Vagina (tissue), 2 donors: ENCODE results near the gene MAZ. TPM values are rescaled to one million over a fixed set of nuclear protein-coding genes. Genes with fewer than 3 reads are reported as not detected.

Experiments used
- DNase-seq, 2 donors: peaks; one replicate each; pipeline ENCODE4 v3.0.0-alpha.2; 2017; ENCODE audit errors: extremely low spot score in 2 of 2
- H3K27ac ChIP-seq: fragments of 200-600 bp; sonication (generic); one replicate; pipeline ENCODE4 v1.5.1; 2019
- H3K27me3 ChIP-seq: fragments of 200-600 bp; sonication (generic); one replicate; pipeline ENCODE4 v1.5.1; 2019
- H3K36me3 ChIP-seq, 2 donors: fragments of 200-600 bp; sonication (generic); one replicate each; pipeline ENCODE4 v1.5.1; 2017 to 2019
- H3K4me1 ChIP-seq: fragments of 200-600 bp; sonication (generic); one replicate; pipeline ENCODE4 v1.5.1; 2019
- H3K4me3 ChIP-seq, 2 donors: fragments of 200-600 bp; sonication (generic); 1 replicate in 1 of 2; 2 replicates in 1 of 2; pipeline ENCODE4 v1.5.1; 2016 to 2019
- H3K9me3 ChIP-seq: fragments of 200-600 bp; sonication (generic); one replicate; pipeline ENCODE4 v1.5.1; 2019
- CTCF ChIP-seq, 3 experiments: fragments of 450-650 bp in 2 of 3; fragments of 200-600 bp in 1 of 3; sonication (generic) in 1 of 3; IDR thresholded peaks; one replicate each; pipeline ENCODE4 v1.5.1; 2017 to 2019; ENCODE audit warnings: antibody characterized with exemption in 3 of 3, mild to moderate bottlenecking in 2 of 3, moderate library complexity in 2 of 3
- POLR2A ChIP-seq, 2 donors: fragments of 450-650 bp; IDR thresholded peaks; one replicate each; pipeline ENCODE4 v1.6.1; 2017; ENCODE audit warnings: antibody characterized with exemption in 2 of 2, mild to moderate bottlenecking in 2 of 2, moderate library complexity in 2 of 2
- POLR2AphosphoS5 ChIP-seq, 2 donors: sonication (generic); formaldehyde crosslinking; IDR thresholded peaks; one replicate each; pipeline ENCODE4 v1.9.0; 2017; ENCODE audit warnings: antibody characterized with exemption in 2 of 2, mild to moderate bottlenecking in 2 of 2, low read depth in 1 of 2; ENCODE audit not compliant: insufficient read depth in 1 of 2
- intact Hi-C: fragments of 100-400 bp; cut with DNase I; formaldehyde crosslinking; loops from one replicate; pipeline ENCODE4 v1.15.1; 2023
- total RNA-seq: library from RNA; depleted of rRNA; stranded (reverse); fragments of >200 nt; gene quantifications from one replicate; pipeline ENCODE4 v1.2.3, GENCODE V29; 2016

Gene MAZ
- total RNA-seq, 1 donor from 2014 or later, result 87.7 TPM

DNA sequence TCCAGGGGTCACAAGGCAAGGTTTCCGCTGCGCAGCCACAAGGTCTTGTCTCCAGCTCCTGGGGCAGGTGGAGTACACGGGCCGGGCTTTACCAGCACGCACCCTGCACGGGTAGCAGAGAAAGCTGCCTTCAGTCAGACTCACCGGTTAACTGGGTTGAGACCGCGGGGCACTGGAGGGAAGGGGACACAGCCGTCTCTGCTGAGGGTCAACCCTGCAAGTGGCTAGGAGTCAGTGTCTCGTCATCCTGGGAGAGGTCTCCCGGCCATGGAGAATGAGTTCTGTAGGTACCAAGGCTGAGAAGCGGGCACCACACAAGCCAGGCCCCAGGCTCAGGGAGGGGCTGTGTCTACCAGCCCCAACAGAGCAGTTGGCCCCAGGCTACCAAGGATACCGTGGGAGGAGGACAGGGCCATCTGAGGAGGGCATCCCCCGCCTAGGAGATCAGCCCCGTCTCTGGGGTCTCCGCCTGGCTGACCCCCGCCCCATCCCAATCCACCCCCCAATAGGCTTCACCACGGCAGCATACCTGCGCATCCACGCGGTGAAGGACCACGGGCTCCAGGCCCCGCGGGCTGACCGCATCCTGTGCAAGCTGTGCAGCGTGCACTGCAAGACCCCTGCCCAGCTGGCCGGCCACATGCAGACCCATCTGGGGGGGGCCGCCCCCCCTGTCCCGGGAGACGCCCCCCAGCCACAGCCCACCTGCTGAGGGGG is 2.9 kb downstream of the MAZ start:
- peaks cover 0 to 20% of the 10 kb centered on the region in 2 donors for H3K36me3 ChIP-seq
- H3K27me3 ChIP-seq, result no peaks in the 10 kb centered on the region
- no peaks in the 10 kb centered on the region for H3K9me3 ChIP-seq
- H3K27ac ChIP-seq, result peak overlapping the region; percentile 96
- no peak for DNase-seq
- intact Hi-C loops, result loop anchor here (5.0 kb wide), 1 partner anchor 568 kb away; no protein-coding TSS in a partner anchor
- peak overlapping the region in 1 of 2 donors; percentile 57 for H3K4me3 ChIP-seq
- H3K4me1 ChIP-seq, result peaks cover 75% of the 10 kb centered on the region
- TF ChIP-seq CTCF (IDR thresholded peaks at IDR 0.05) (no peak), POLR2A (IDR thresholded peaks at IDR 0.05) (no peak), POLR2AphosphoS5 (IDR thresholded peaks at IDR 0.05; ENCODE audit: insufficient read depth in 1 of 2, low read depth in 1 of 2) (no peak)

DNA sequence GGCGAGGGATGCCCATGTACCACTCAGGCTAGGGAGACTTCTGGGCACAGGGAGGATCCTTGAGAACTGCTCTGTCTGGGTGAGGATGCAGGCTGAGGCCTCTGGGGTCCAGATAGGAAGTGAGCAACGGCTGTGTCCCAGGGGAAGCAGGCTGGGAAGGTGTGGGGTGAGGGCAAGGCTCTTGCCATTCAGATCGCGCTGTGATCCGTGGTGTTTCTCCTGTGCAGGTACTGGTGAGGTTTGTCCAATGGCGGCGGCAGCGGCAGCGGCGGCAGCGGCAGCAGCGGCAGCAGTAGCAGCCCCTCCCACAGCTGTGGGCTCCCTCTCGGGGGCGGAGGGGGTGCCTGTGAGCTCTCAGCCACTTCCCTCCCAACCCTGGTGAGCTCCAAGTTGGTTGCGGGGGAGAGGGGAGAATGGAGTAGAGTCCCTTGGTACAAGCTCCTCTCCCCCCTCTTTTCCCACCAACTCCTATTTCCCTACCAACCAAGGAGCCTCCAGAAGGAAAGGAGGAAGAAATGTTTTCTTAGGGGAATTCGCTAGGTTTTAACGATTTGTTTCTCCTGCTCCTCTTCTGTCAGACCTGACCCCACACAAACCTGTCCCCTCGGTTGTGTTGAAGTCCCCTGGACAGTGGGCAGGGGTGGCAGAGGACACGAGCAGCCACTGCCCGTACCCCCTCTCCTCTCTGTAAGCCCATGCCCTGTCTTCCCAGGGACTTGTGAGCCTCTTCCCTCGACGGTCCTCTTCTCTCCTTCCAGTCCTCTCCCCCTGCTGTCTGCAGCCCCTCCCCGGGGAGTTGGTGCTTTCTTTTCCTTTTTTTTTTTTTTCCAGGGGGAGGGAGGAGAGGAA is 3.7 kb downstream of the MAZ start:
- Histone ChIP-seq H3K27me3 (no peaks in the 10 kb centered on the region), H3K4me1 (peaks cover 77% of the 10 kb centered on the region), H3K4me3 (no peak overlapping the region), H3K9me3 (no peaks in the 10 kb centered on the region), H3K36me3 (peaks cover 0 to 20% of the 10 kb centered on the region in 2 donors), H3K27ac (peak overlapping the region; percentile 96)
- intact Hi-C loops, result loop anchor here (5.0 kb wide), 3 partner anchors 187 to 567 kb away; partner anchors contain the start of genes ALDOA, HIRIP3 and INO80E
- no peak for DNase-seq
- TF ChIP-seq POLR2AphosphoS5 (IDR thresholded peaks at IDR 0.05; ENCODE audit: insufficient read depth in 1 of 2, low read depth in 1 of 2), result no peak
- TF ChIP-seq CTCF (IDR thresholded peaks at IDR 0.05), result no peak
- no peak for TF ChIP-seq POLR2A (IDR thresholded peaks at IDR 0.05)

- TF ChIP-seq POLR2A (IDR thresholded peaks at IDR 0.05) (no peak), POLR2AphosphoS5 (IDR thresholded peaks at IDR 0.05; ENCODE audit: insufficient read depth in 1 of 2, low read depth in 1 of 2) (no peak), CTCF (IDR thresholded peaks at IDR 0.05) (no peak)
- no peak for DNase-seq
- peaks cover 0 to 20% of the 10 kb centered on the region in 2 donors for H3K36me3 ChIP-seq
- no peaks in the 10 kb centered on the region for H3K9me3 ChIP-seq
- no peaks in the 10 kb centered on the region for H3K27me3 ChIP-seq
- intact Hi-C loops, result loop anchor here (5.0 kb wide), 2 partner anchors 187 to 257 kb away; partner anchors contain the start of genes ALDOA, HIRIP3 and INO80E
- H3K4me3 ChIP-seq, result peak overlapping the region; percentile 57 to 74
- peaks cover 81% of the 10 kb centered on the region for H3K4me1 ChIP-seq
- H3K27ac ChIP-seq, result peak overlapping the region; percentile 96
Observed at GRCh38 chr16:29810699-29811169, 4.4 kb downstream of the MAZ start.

DNA sequence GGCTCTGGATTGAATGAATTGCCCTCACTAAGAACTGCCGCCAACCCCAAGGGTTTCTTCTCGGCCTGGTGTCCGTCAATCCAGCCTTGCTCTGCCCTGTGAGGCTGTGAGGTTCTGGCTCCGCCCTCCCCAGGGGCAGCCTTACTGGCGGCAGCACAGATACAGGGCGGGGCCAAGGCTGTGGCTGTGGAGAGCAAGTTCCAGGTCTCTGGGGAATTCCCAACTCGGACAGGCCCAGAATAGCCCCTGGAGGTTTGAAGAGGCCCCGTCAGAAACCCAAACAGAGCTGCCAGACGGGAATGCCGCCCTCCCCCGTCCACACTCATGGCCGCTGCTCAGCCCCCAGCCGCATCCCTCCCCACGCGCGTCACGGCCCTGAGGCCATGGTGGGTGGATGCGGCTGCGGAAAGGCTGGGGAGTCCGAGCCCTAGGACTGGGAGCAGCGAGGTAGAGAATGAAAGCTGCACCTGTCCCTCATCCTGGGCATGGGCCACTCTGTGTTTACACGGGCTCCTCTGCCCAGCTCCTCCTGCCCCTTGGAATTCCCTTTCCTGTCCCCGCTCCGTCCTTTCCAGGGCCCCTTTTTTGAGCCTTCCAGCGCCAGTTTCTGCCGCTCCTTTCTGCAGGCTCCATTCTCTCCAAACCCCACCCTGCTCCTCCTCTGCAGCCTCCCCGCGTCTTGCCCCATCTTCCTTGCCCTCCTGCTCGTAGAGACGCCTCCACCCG is 5.0 kb downstream of the MAZ start:
- no peak for DNase-seq
- H3K4me3 ChIP-seq, result peak overlapping the region; percentile 57 to 74
- no peaks in the 10 kb centered on the region for H3K9me3 ChIP-seq
- H3K4me1 ChIP-seq, result peaks cover 81% of the 10 kb centered on the region
- peak overlapping the region; percentile 96 for H3K27ac ChIP-seq
- peaks cover 0 to 20% of the 10 kb centered on the region in 2 donors for H3K36me3 ChIP-seq
- H3K27me3 ChIP-seq, result no peaks in the 10 kb centered on the region
- intact Hi-C loops, result loop anchor here (5.0 kb wide), 2 partner anchors 186 to 256 kb away; partner anchors contain the start of genes ALDOA, HIRIP3 and INO80E
- no peak for TF ChIP-seq CTCF (IDR thresholded peaks at IDR 0.05)
- TF ChIP-seq POLR2A (IDR thresholded peaks at IDR 0.05), result peak in 1 of 2 donors; percentile 42
- TF ChIP-seq POLR2AphosphoS5 (IDR thresholded peaks at IDR 0.05; ENCODE audit: insufficient read depth in 1 of 2, low read depth in 1 of 2), result peak; percentile 86 to 90
